HG03196 (cell line): ENCODE data around the gene TAOK2.
"Not testable (repeated sequence)": the region's sequence is repeated elsewhere in the genome, so short reads cannot be mapped to it uniquely, and the experiment has no call there.

Source experiments
- ATAC-seq: cut with Tn5 transposase; IDR thresholded peaks from one replicate; pipeline ENCODE4 v1.9.1; 2021; ENCODE audit not compliant: unreplicated experiment

TAOK2 gene

GRCh38 chr16:30002614-30003346, 29.1 kb downstream of the TAOK2 start:
- ATAC-seq = no peak

- no peak for ATAC-seq
These were observed 30.2 kb downstream of the TAOK2 start for GRCh38 chr16:30003670-30004423.

GRCh38 chr16:30004424-30004776, 30.7 kb downstream of the TAOK2 start:
- no peak for ATAC-seq

- no peak for ATAC-seq
These were observed 31.2 kb downstream of the TAOK2 start for GRCh38 chr16:30004811-30005242.

GRCh38 chr16:30005341-30006094, 31.9 kb downstream of the TAOK2 start:
- ATAC-seq = no peak

GRCh38 chr16:30006095-30006473, 32.4 kb downstream of the TAOK2 start:
- ATAC-seq = no peak

GRCh38 chr16:30006659-30007377, 33.1 kb downstream of the TAOK2 start:
- no peak for ATAC-seq

- no peak for ATAC-seq
These were observed 33.8 kb downstream of the TAOK2 start for GRCh38 chr16:30007378-30007895.

GRCh38 chr16:30009085-30009862, 35.6 kb downstream of the TAOK2 start:
- ATAC-seq = no peak

- no peak for ATAC-seq
These were observed 36.5 kb downstream of the TAOK2 start for GRCh38 chr16:30009990-30010843.

- ATAC-seq = no peak
These were observed 37.4 kb downstream of the TAOK2 start, which contains the start of gene DOC2A for GRCh38 chr16:30010844-30011713. DOC2A (minus strand) TSS chr16:30011027; CDS start chr16:30010222, 805 bp downstream.

GRCh38 chr16:30011714-30012504, 38.2 kb downstream of the TAOK2 start:
- ATAC-seq = no peak

GRCh38 chr16:30012598-30012997, 38.9 kb downstream of the TAOK2 start:
- ATAC-seq = not testable (repeated sequence)

- ATAC-seq = not testable (repeated sequence)
These were observed 41.8 kb downstream of the TAOK2 start for GRCh38 chr16:30015450-30015849.

- no peak for ATAC-seq
These were observed 43.0 kb downstream of the TAOK2 start for GRCh38 chr16:30016555-30017276.

GRCh38 chr16:30017277-30017656, 43.6 kb downstream of the TAOK2 start:
- no peak for ATAC-seq

- not testable (repeated sequence) for ATAC-seq
These were observed 44.3 kb downstream of the TAOK2 start for GRCh38 chr16:30017937-30018336.
